GM19468 (cell line): ENCODE measurements around the gene TTC33.
A peak's percentile ranks its signal among the peaks of the same experiment; 100 is the strongest.
"Not testable (repeated sequence)": the region's sequence is repeated elsewhere in the genome, so short reads cannot be mapped to it uniquely, and the experiment has no call there.

Experiments
- ATAC-seq: cut with Tn5 transposase; IDR thresholded peaks from one replicate; pipeline ENCODE4 v1.9.1; 2021; ENCODE audit warnings: mild to moderate bottlenecking, moderate library complexity, moderate number of reproducible peaks; ENCODE audit not compliant: unreplicated experiment; ENCODE audit errors: extremely low read depth

The TTC33 gene, protein sequence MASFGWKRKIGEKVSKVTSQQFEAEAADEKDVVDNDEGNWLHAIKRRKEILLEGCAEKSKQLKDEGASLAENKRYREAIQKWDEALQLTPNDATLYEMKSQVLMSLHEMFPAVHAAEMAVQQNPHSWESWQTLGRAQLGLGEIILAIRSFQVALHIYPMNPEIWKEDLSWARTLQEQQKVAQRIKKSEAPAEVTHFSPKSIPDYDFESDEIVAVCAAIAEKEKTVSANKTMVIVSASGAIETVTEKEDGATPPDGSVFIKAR

DNA sequence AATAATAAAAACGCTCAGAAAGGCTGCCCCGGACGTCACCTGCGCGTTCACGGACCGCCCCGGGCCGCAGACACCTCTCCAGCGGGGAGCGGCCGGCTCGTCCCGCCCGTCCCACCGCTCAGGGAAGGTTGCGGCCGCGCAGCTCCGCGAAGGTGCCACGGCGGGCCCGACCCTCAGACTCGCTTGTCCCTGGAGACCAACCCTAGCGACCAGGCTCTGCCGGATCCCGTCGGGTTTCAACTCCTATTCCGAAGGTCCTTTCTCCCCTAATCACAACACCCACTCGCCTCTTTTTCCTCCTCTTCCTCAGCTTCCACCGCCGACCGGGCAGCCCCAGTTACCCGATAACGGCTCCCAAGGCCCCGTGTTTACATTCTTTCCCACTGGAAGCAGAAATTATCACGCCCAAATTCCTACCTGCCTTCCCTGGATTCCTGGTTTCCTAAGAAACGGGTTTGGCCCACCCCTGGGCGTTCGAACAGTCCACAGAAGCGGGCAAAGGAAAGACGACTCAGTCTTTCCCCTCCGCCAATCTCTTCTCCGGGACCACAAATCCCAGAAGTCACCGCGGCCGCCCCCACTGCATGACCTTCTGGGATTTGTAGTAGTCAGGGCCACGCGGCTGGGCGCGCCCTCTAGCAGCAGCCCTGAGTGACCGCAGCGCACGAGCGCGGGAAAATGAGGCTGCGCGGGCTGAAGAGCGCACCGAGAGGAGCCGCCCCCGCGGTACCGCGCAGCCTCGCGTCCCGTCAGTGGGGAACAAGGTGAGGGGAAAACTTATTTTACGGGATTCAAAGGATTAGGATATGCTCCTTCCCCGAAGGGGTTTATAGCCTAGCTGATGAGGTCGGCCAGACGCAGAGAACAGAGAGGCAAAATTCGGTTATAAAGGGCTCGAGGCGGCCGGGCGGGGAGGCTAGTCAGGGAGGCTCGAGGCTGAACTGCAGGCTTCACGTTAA is at the start of gene TTC33:
Gene TTC33 (minus strand): TSS at position 555 of the 959 bp plus-strand sequence. CDS start 8,943 bp downstream, outside the sequence.
- ATAC-seq = peak; percentile 98

DNA sequence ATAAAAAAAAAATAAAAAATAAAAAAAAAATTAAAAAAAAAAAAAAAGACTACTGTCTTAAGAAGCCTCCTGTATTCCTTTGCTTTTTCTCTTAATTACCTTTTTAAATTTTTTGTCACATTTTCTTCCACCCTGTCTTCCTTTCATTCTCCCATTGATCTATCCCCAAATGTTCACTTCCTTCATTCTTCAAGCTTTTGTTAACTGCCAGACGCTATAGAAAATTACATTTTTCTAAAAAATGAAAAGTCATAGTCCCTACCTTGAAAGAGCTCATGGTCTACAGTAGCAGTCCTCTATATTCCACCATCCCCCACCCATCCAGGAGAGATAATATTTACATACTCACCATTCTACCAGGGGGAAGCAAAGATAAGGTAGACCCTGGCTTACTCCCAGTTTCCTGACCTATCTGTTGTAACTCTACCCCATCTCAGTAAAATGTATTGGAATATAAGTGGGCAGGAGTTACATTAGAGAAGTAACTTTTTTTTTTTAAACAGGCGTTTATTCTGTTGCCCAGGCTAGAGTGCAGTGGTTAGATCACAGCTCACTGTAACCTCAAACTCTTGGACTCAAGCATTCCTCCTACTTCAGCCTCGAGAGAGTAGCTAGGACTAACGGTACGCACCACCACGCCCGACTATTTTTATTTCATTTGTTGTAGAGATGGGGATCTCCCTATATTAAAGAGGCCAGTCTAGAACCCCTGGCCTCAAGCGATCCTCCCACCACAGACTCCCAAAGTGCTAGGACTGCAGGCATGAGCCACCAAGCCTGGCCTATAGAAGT is 46.2 kb upstream of the TTC33 start:
- ATAC-seq = no peak

DNA sequence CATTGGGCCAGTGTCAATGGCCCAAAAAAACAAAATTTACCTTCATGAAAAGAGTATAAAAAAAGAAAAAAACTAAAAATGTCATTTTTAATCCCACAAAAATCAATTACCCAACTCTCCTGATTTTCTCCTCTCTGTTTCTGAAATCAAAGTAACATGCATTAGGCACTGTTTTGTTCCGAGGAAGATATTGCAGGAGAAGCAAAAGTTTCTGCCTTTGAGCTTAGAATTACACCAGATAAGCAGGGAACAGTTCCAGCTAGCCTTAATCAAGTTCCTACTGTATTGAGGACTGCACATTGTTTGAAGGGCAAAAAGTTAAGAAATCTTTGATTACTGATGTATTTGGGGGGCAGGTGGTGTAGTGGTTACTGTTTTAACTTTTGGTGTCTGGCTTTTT is 43.5 kb upstream of the TTC33 start:
- ATAC-seq = no peak

DNA sequence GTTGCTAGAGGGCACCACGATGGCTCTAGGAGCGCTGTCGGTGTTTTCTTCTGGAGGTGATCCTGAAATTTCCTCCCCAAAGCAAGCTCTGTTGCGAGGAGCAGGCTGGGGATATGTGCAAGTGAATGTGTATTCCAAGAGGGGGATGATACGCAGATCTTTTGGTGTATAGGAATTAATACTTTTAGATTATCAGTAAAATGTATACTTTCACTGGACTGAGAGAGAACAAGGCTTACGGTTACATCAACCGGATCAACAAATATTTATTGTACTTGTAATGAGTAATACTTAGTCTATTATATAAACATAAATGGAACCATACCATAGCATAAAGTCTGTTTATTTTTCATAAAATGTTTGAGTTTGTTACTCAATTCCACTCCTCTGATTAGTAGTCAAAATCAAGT is 43.0 kb upstream of the TTC33 start:
- ATAC-seq = no peak

DNA sequence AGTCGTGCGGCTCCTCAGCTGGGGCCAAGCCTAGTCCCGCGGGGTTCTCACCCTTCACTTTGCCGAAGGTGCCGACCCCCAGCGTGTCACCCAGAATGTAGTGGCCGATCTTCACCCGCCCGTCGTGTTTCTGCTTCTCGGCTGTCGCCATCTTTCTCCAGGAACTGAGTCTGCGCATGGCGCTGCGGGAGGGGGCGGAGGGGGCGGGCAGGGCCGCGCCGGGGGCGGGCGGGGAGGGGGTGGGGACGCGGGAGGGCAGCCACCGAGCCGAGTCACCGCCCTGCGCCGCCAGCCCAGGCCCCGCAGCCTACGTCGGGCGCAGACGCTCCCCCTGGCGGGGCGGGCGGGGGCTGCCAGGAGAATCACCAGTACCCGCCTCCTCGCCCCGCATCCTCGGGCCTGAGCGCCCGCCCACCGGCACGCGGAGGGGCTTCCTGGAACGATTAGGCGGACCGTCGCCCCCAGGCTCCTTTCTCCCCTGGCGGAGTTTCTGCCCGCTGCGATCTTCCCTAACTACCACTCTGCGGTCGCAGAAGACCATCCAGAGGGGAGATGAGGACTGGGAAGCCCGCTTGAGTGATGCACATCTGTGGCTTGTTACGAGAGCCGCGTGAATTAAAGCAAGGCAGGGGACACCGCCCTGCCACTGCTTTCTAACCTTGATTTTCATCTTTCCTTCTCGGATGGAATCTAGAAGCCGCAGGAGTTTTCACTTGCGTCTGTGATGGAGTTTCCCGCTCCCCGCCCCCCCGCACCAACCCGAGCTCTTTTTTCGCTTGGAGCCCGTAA is 42.4 kb upstream of the TTC33 start, which contains the start of gene PRKAA1:
Gene PRKAA1 (minus strand): TSS at position 363 of the 789 bp plus-strand sequence. CDS start 185 bp downstream, at position 178.
- peak; percentile 98 for ATAC-seq

DNA sequence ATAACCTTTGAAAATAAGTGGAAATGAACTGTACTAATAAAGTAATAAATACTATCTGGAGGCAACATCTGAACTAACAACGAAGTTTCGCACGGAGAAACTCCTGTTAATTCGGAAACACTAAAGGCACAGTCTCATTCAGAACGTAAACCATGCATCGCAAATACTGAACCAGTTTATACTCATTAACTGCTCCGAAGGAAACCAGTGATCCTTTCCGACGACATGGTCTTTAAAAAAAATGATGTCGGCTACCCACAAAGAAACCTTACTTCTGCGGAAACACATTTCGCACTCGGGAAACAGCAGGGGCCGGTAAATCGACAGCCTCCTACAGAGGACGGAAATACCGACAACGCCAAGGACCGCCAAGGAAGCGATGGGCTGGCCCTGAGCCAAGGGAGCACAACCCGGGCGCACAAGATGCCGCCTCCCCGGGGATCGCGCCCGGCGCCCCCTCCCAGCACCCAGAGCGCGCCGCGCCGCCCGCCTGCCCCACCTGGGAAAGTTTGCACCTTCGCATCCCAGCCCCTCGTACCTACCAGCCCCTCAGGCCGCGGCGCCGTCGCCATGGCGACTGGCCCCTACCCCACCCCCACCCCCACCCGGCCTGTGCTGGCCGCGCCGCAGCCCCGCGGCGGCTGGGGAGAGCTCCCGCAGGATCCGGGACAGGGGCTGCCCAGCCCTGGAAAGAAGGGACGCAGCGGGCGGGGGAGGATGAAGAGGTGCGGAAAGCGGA is 41.7 kb upstream of the TTC33 start:
- ATAC-seq = peak; percentile 6

DNA sequence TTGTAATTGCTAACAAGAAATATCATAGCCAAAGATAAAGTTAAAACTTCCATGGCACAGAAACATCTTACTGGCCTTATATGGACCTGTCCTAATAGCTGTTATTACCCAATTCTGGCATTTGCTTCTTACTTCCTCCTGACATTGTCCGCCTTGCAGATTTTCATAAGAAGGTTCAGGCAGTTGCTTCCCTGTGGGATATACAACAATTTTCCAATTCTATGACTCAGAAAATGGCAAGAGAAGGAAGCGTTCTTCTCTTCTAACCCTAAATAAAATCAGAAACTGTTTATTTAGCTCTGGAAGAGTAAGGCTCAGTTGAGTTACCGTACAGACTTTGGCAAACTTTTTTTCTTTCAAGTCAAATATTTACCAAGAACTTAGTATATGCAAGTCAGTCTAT is 40.7 kb upstream of the TTC33 start:
- no peak for ATAC-seq

DNA sequence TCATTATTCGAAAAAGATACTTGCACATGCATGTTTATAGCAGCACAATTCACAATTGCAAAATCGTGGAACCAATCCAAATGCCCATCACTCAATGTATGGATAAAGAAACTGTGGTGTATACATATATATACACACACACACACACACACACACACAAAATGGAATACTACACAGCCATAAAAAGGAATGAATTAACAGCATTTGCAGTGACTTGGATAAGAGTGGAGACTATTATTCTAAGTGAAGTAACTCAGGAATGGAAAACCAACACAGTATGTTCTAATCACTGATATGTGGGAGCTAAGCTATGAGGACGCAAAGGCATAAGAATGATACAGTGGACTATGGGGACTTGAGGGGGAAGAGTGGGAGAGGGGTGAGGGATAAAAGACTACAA is 39.1 kb upstream of the TTC33 start:
- not testable (repeated sequence) for ATAC-seq

DNA sequence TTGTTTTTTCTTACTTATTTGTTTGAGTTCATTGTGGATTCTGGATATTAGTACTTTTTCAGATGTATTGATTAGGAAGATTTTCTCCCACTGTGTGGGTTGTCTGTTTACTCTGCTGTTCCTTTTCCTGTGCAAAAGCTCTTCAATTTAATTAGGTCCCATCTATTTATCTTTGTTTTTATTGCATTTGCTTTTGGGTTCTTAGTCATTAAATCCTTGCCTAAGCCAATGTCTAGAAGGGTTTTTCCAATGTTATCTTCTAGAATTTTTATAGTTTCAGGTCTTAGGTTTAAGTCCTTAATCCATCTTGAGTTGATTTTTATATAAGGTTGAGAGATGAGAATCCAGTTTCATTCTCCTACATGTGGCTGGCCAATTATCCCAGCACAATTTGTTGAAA is 38.6 kb upstream of the TTC33 start:
- ATAC-seq = not testable (repeated sequence)

DNA sequence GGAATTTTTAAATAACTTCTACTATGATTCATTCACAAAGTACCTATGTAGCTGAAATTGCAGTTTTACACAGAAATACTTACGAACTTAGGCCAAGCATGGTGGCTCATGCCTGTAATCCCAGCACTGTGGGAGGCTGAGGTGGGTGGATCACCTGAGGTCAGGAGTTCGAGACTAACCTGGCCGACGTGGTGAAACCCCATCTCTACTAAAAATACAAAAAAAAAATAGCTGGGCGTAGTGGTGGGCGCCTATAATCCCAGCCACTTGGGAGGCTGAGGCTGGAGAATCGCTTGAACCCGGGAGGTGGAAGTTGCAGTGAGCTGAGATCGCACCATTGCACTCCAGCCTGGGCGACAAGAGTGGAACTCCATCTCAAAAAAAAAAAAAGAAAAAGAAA is 36.9 kb upstream of the TTC33 start:
- not testable (repeated sequence) for ATAC-seq

DNA sequence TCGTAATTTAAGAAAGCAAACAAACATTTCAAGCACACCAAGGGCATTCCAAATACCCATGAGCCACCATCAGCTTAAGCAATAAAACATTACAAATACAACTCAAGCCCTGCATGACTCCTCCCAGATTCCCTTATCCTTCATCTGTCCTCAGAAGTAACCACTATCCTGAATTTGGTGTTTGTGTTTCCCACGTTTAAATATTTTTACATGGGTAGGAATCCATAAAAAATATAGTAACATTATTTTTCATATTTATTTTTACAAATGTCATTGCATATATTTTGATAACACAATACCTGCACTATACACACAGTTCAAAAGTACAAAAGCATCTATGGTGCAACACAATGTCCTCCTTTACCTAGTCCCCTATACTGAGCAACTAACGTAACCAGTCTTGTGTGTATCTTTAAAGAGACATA is 36.0 kb upstream of the TTC33 start:
- no peak for ATAC-seq

DNA sequence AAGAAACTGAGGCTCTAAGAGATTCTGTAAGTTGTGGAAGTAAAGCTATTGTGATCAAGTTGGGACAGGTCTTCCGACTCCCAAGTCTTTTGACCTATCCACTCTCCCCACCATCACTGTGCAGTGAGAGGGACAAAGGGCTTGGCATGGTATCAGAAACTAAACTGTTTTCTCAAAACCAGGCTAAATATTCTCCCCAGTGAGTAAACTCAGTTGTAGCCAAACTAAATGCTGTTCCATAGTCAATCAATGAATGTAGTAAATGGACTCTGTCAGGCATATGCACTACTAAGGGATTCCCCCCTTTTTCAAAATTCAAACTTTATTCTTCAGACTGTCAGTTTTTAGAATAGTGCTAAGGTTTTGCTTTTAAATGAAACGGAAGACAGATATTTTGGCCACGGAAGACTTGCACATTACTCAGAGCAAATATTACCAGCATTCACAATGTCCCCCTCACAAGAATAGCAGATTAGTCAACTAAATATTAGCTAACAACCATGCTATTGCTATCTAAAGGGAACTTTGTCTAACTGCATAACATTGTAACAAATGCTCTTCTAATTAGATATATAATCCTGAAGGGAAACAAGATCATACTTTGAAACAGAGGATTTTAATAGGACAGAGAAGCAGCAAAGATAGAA is 35.3 kb upstream of the TTC33 start:
- ATAC-seq = no peak

DNA sequence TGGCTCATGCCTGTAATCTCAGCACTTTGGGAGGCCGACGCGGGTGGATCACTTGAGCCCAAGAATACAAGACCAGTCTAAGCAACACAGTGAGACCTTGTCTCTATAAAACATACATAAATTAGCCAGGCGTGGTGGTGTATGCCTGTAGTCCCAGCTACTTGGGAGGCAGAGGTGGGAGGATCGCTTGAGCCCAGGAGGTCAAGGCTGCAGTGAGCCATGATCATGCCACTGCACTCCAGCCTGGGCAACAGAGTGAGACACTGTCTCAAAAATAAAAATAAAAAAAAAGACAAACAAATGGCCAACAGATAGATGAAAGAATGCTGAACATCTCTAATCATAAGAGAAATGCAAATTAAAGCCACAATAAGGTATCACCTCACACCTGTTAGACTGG is 33.2 kb upstream of the TTC33 start:
- not testable (repeated sequence) for ATAC-seq

DNA sequence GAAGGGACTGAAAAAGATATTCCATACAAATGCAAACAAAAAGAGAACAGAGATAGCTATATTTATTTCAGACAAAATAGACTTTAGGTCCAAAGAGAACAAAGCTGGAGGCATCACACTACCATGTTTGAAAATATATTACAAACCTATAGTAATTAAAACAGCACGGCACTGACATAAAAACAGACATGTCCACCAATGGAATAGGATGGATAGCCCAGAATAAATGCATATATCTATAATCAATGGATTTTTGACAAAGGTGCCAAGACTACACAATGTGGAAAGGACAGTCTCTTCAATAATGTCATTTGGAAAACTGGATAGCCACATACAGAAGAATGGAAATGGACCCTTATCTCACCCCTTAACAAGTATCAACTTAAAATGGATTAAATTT is 32.2 kb upstream of the TTC33 start:
- no peak for ATAC-seq

DNA sequence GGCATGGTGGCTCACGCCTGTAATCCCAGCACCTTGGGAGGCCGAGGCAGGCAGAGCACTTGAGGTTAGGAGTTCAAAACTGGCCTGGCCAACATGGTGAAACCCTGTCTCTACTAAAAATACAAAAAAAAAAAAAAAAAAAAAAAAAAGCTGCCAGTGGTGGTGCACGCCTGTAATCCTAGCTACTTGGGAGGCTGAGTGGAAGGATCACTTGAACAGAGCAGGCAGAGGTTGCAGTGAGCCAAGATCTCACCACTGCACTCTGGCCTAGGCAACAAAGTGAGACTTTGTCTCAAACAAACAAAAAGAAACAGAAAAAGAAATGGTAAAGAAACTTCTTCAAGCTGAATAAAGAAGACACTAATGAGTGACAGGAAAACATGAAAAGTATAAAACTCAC is 30.9 kb upstream of the TTC33 start:
- ATAC-seq = not testable (repeated sequence)

DNA sequence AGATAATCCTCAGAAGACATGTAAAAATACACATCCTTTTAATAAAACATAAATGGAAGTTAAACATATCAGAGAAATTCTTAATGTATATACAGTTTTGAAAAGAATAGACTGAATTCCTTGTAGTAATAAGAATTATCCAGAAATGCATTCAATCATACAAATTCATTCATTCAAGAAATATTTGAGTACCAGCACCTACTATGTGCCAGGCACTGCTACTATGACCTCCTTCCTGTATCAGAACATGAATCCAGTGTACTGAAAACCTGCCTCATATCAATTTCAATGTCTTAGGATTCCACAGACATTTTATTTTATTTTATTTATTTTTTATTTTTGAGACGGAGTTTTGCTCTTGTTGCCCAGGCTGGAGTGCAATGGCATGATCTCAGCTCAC is 29.2 kb upstream of the TTC33 start:
- ATAC-seq = no peak

DNA sequence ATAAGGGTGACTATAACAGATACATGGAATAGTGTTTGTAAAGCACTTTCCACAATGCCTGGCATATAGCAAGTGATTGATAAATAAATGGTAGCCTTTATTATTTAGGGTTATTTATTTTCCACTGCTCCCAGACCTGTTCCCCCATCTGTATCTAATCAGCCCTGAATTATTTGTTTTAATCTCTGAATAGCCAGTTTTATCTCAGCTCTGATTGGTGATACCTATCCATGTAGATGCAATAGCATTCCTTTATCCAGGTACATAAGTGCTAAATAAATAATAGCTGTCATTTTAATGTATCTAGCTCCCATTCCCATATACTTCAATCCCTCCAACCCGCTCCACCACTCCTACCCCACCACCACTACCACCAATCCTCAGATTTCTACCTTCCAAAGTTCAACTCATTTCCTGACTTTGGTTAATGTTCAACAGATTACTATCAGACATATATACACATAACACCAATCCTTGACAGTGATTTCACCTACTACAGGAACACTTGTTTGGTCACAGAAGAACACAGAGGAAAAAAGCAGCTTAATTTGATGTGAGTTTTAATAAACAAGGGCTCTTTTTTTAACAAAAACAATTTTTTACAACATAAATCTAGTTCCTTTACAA is 28.4 kb upstream of the TTC33 start:
- ATAC-seq = no peak

DNA sequence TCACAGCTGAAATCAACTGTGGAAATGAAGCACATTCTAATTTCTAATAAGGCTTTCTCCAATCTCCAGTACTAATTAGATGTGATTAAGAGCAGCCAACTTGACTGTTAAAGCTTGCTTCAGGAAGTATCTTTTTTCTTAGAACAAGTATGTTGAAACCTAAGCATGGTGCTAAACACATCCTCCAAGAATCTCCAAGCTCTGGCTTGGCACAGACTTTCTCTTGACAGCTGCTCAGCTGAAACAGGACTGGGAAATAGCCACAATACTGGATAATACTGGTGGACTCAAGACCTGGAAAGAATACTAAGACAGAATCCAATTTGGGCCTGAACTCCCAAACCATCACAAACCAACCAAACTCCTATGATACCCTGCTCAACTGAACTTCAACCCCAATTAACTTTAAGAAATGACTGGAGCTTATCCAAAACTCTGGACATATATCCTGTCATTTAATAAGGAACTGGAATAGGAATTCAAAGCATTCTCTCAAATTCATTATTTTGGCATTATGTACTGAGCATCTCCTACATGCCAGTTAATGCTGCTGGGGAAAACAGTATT is 26.2 kb upstream of the TTC33 start:
- ATAC-seq = no peak
